H1 (cell line): Measurements from ENCODE around the gene INPP5A. TPM values are rescaled to one million over a fixed set of nuclear protein-coding genes. Genes with fewer than 3 reads are reported as not detected.

ENCODE experiments used
- CHD1 ChIP-seq: IDR thresholded peaks from 2 replicates; pipeline ENCODE4 v1.6.1; 2012; ENCODE audit warnings: low read depth, low read length, improper control_type of control experiment
- HDAC2 ChIP-seq, 2 experiments: fragments of 300-600 bp in 1 of 2; sonication (generic) in 1 of 2; IDR thresholded peaks; 2 replicates each; pipeline ENCODE4 v1.6.1; 2011 to 2012; ENCODE audit warnings: low read depth in 2 of 2, low read length in 2 of 2, mild to moderate bottlenecking in 2 of 2, moderate library complexity in 2 of 2, borderline replicate concordance in 1 of 2, inconsistent platforms in 1 of 2
- RFX5 ChIP-seq: IDR thresholded peaks from 2 replicates; pipeline ENCODE4 v1.6.1; 2011; ENCODE audit warnings: low read depth, low read length, improper control_type of control experiment, borderline replicate concordance
- polyA plus RNA-seq, 7 experiments: library from polyadenylated mRNA; depleted of rRNA in 3 of 7; stranded (reverse) in 5 of 7; unstranded in 2 of 7; fragments of >200 nt in 5 of 7; fragments of 200-250 nt in 2 of 7; gene quantifications; 1 replicate in 5 of 7; 2 replicates in 1 of 7; 4 replicates in 1 of 7; pipeline versions ENCODE4 v1.2.1 to v1.2.3, GENCODE V29; 2011 to 2013; ENCODE audit warnings: missing spikeins in 2 of 7, mixed read lengths in 2 of 7
- total RNA-seq: library from RNA; stranded (reverse); fragmentation: NEBNext Ultra II Directional; extraction: Animal tissue kit (Norgen Biotek cat#: 25700); gene quantifications from 2 replicates; pipeline ENCODE4 v1.2.1, GENCODE V29; 2021

Gene INPP5A
- total and polyA plus RNA-seq, 2 of the 8 experiments (the other 6 are each of a cell fraction or from before 2014, with no cell fraction given): 19.7 to 27.5 TPM

- TF ChIP-seq CHD1: no peak
- TF ChIP-seq HDAC2 (IDR thresholded peaks at IDR 0.05; ENCODE audit: borderline replicate concordance in 1 of 2, low read depth in 2 of 2, low read length in 2 of 2): no peak
- TF ChIP-seq RFX5: no peak
- TF ChIP-seq, all 59 proteins: peak for 0
Observed at GRCh38 chr10:132789659-132790148, 252.1 kb downstream of the INPP5A start (continued).
